Transverse colon (tissue), 4 donors: ENCODE measurements around the gene HSPH1.

Experiments
- EP300 ChIP-seq: sonication (generic); formaldehyde crosslinking; IDR thresholded peaks from one replicate; pipeline ENCODE4 v1.6.1; 2017; ENCODE audit warnings: antibody characterized with exemption, low read depth
- POLR2A ChIP-seq: fragments of 450-650 bp; IDR thresholded peaks from one replicate; pipeline ENCODE4 v1.6.1; 2016; ENCODE audit warnings: antibody characterized with exemption, mild to moderate bottlenecking, moderate library complexity
- POLR2AphosphoS5 ChIP-seq, 3 donors: sonication (generic); formaldehyde crosslinking; IDR thresholded peaks; one replicate each; pipeline ENCODE4 v1.6.1; 2016; ENCODE audit warnings: antibody characterized with exemption in 3 of 3
- TF ChIP-seq, protein P1 (sequence below), 5 experiments: fragments of 200-600 bp in 3 of 5; fragments of 450-650 bp in 2 of 5; sonication (generic) in 3 of 5; IDR thresholded peaks; 1 replicate in 2 of 5; 2 replicates in 3 of 5; pipeline ENCODE4 v1.5.1; 2016 to 2017; ENCODE audit warnings: antibody characterized with exemption in 5 of 5, inconsistent platforms in 3 of 5, mild to moderate bottlenecking in 2 of 5, moderate library complexity in 1 of 5

DNA sequence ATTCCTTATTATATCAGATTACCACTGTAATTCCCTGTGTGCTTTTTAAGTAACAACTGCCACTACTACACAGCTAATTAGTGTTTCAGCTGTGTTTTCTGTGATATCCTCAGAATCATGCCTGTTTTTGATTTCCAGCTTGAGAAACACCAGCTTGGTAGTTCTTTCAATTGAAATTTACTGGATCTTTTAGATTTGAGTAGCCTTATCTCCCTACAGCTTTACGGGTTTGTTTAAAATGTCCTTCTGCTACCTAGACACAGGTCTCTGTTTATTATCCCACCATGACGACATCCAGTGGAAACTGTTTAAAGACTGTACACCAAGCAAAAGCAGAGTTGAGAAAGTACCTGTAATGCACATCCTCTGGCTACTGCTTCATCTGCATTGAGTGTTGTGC lies 12.1 kb downstream of the HSPH1 start:
- TF ChIP-seq POLR2AphosphoS5 (IDR thresholded peaks at IDR 0.05) (no peak), EP300 (no peak), POLR2A (no peak)
- TF ChIP-seq, protein P1, sequence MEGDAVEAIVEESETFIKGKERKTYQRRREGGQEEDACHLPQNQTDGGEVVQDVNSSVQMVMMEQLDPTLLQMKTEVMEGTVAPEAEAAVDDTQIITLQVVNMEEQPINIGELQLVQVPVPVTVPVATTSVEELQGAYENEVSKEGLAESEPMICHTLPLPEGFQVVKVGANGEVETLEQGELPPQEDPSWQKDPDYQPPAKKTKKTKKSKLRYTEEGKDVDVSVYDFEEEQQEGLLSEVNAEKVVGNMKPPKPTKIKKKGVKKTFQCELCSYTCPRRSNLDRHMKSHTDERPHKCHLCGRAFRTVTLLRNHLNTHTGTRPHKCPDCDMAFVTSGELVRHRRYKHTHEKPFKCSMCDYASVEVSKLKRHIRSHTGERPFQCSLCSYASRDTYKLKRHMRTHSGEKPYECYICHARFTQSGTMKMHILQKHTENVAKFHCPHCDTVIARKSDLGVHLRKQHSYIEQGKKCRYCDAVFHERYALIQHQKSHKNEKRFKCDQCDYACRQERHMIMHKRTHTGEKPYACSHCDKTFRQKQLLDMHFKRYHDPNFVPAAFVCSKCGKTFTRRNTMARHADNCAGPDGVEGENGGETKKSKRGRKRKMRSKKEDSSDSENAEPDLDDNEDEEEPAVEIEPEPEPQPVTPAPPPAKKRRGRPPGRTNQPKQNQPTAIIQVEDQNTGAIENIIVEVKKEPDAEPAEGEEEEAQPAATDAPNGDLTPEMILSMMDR (IDR thresholded peaks at IDR 0.05): no peak
